HG03139 (cell line): Measurements from ENCODE around the gene ZNF652.
A peak's percentile ranks its signal among the peaks of the same experiment; 100 is the strongest.
"Not testable (repeated sequence)": the region's sequence is repeated elsewhere in the genome, so short reads cannot be mapped to it uniquely, and the experiment has no call there.

ENCODE experiments used
- ATAC-seq: cut with Tn5 transposase; IDR thresholded peaks from one replicate; pipeline ENCODE4 v1.9.1; 2021; ENCODE audit not compliant: unreplicated experiment

ZNF652 gene

DNA sequence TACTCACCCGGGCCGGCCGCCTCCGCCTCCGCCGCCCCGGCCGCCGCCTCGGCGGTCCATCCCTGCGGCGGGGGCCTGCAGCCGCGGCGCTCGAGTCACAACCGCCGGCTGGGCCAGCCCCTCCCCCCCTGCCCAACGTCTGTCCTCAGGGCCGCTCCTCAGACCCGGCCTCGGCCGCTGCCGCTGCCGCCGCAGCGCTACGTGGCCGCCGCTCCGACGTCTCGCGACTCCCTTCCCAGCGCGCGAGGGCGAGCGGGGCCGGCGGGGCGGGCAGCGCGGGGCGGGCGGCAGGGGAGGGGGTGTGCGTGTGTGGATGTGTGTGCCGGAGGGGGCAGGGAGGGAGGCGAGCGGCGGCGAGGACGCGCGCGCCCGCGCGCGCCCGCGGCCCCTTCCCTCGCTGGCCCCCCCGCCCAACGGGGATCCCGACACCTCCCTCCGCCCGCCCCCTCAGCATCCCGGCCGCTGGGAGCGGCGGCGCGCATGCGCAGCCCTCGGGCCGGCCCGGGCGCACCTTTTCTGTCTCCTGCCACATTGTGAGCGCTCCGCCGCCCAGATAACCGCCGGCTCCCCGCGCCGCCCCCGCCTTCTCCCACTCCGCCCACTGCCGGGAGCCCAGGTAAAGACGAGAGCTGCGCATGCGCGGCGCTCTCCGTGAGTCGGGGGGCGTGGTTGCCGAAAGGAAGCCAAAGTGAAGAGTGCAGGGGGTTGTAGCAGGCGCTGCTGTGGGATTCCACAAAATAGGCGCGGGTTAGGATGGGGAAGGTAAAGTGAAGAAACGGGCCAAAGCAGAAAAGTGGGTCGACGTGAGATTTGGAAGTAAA, at the start of gene ZNF652:
Gene ZNF652, minus strand, starts transcription at position 349 of the 821 bp plus-strand sequence. CDS start 44,525 bp downstream, outside the sequence.
- ATAC-seq = peak; percentile 49

DNA sequence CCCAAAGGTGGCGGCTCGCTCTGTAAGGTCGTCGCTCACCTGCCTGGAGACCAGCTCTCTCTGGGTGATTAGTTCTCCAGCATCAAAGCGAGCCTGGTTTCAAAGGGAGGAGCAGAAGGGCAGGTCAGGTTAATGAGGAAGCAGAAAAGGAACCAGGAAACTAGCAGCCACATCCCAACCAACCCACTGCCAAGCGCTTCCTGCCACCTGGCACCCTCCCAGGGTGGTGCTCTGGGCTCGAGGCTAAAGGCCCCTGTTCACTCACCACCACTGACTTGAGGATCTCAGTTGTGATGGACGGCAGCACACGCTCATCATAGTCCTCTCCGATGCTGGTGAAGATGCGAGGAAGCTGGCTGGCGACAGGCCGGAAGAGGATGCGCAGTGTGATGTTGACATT, 47.0 kb upstream of the ZNF652 start:
- ATAC-seq = no peak

DNA sequence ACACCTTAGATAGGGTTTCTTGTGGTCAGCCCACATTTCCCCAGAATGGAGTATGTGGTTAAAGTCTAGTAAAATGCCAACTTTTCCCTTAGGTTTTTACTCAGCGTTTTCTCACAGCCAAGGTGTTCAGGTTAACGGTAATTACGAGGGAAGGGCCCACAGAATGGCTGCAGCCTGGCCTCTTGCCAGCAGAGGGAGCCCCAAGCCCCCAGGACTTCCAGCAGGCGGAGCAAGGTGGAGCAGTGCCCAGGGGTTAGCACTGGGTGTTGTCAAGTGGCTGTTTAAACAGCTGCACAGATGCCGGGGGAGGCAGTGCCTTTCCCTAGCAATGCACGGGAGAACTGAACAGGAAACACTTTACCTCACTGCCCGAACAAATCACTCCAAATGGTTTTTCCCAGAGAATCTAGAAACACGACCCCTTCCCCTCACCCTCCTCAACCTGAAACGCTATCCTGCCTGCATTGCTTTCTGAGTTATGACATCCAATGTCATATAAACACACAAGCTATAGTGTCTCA, 46.0 kb upstream of the ZNF652 start:
- ATAC-seq = no peak

DNA sequence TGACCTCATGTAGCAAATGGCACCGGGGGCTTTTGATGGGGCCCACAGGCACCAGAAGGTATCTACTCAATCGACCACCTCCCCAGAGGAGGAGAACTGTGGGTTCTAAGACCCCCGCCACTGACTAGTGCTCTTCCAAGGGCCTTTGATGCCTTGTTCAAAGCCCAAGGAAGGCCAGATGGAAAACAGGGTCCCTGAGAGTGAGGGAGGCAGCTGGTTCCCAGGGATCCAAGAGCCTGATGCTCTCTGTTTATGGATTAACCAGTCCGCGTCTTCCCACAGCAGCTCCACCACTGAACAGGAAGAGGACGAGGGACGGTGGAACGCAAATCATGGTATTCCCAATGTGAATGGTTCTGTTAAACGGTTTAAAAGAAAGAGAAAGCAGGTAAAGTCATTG, 45.0 kb upstream of the ZNF652 start:
- no peak for ATAC-seq

DNA sequence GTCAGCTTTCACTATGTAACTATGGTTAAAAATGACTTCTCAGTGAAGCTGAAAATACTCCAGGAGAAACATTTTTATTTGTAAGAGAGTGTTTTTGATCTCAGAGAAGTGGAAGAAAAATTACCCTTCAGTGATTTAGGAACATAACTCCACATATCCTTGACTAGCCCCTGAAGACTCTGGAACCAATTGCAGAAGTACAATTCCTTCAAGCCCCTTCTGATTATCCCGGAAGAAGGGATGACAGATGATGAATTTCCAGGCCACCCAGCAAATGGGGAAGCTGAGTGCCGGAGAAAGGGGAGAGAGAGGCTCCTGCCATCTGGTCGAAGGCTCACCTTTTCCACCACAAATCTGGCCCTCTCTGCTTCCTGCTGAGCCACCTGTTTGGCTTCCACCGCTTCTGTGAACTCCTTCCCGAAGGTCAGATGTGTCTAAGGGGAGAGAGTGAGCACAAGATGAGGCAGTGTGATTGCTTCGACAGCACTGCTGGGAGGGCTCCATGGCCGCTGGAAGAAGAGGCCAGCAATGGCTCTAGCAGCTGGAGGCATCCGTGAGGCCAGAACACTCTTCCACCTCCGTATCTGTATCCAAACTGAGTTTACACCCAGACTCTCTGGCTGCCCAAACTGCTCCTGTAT, 44.5 kb upstream of the ZNF652 start:
- no peak for ATAC-seq

DNA sequence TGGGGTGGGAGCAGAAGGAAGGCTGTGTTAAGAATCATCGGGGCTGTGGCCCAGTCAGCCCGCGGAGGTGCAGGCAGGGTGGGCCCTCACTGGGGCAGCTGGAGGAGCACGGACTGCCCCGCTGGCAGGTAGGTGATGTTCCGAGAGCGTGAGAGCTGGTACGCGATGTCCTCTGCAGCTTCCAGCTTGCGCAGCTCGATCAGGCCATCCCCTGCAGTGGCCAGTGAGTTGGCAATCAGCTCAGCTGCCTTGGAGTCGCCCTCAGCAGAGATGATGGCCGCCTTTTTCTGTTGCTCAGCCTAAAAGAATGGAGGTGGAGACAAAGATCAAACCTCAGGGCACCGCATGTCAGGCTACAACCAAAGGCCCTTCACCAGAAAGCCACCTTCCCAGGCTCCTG, 42.9 kb upstream of the ZNF652 start:
- ATAC-seq = no peak

DNA sequence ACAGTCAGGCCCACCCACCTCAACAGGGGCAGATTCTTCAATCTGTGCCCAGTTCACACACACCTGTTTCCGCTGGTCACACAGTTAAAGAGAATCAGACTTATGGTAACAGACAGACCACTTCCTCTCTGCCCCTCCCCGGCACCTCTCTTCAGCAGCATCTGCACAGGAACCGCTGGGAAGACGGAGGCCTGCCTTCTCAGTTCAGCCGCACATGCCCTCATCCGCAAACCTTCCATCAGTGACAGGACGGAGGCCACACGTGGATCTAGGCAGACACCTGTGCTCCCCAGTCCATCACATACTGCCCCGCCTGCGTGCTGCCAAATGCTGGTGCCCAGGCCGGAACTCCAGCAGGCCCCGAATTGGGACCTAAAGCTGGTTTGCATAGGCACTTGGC, 42.3 kb upstream of the ZNF652 start:
- no peak for ATAC-seq

DNA sequence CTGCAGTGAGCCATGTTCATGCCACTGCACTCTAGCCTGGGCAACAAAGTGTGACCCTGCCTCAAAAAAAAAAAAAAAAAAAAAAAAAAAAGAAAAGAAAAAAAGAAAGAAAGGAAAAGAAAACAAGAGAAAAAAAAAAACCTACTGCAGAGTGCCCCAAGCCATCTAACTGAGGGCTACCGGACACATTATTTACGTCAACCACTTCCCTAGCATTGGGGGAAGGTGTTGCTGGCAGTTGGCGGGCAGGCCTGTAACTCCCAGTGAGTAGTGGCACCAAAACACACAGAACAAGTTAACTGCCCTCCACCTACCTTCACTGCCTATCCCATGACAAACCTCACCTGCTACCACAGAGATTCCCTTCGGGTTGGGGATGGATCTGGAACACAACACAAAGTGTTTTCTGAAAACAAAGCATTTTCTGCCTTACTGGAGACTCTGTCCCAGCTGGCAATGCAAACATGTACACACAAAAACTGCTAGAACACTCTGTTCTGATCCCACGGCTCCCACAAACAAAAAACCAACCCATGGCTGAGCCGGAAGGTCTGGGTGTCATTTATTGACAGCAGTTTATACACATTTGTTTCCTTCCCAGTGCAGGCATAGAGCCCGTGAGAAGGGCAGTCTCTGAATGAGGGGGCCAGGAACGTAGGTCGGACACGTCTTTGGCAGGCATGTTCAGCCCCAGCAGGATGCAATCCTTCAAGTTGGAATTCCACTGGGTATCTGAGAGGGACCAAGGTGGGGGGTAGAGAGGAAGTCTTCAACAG, 41.7 kb upstream of the ZNF652 start:
- no peak for ATAC-seq

DNA sequence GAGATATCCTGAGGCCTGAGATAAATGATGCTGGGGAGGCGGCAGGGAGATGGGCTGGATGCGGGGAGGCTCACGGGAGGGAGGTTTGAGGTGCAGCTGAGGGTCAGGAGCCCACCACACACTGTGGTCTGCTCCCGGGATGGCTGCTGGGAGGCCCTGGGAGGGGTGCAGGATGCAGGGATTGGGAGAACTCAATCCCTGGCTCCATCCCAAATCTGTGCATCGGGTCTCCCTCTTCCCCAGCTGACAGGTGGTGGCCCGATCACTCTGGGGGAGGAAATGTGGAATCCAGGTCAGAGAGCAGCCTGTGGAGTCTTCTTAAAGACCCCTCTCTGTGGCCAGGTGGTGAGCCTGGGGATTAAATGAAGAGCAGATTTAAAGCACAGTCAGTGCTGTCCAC, 40.7 kb upstream of the ZNF652 start:
- no peak for ATAC-seq

DNA sequence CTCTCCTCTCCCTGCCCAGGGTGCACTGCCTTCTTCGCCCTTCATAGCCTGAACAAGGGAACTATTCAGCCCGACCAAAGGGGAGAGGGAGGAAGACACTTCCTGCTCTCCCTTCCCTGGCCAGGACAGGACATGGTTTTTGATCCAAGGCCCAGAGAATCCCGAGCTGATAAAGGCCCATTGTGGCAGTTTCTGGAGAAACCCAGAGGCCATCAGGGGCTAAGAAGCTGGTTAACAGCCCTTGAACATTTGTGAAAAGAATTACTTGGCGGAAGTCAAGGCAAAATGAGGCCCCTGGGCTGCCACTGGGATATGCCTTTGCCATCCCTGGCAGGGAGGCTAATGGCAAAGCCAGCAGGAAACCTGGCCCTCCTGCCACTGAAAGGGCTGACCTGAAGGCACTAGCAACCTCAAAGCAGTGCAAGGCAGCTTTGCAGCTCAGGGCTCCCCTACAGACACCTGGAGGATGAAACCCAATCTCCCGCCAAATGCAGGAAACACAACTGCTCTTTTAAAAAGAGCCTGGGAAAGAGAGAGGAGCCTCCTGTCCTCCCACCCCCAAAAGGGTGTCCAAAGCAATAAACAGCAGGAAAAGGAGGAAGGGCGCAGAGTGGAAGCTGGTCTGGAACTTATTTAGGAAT, 40.0 kb upstream of the ZNF652 start:
- ATAC-seq = no peak

DNA sequence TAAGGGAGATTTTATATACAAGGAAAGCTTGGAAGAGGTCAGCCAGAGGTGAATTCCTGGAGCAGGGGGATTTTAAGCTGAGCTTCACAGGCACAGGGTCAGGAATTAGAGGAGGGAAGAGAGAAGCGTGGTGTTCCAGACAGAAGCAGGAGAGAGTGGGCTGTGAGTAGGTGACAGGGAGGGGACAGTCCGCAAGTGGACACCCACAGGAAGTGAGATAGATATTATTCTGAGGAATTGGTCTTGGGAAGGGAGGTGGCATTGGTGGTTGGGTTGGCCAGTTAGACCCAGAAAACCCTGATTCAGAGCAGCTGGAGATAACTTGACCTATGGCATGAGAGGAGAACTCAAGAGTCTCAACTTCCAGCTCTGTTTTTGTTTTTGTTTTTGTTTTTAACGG, 37.9 kb upstream of the ZNF652 start:
- ATAC-seq = no peak

DNA sequence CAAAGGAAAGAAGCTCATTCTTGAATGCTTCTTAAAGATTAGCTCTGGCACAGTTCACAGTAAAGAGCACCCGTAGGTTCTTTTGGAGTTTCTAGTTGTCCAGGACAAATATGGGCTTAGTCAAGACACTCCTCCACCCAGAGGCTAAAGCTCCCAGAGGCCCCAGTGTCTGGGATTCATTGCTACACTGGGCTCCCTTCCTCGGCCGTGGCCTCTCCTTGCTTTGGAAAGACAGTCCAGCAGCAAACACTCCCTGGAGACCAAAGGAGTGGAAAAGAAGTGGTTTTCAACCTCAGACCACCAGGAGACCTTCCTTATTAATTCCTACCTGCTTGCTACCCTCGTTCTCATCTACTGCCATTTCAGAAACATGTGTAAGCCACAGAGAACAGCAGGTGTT, 35.5 kb upstream of the ZNF652 start:
- no peak for ATAC-seq

DNA sequence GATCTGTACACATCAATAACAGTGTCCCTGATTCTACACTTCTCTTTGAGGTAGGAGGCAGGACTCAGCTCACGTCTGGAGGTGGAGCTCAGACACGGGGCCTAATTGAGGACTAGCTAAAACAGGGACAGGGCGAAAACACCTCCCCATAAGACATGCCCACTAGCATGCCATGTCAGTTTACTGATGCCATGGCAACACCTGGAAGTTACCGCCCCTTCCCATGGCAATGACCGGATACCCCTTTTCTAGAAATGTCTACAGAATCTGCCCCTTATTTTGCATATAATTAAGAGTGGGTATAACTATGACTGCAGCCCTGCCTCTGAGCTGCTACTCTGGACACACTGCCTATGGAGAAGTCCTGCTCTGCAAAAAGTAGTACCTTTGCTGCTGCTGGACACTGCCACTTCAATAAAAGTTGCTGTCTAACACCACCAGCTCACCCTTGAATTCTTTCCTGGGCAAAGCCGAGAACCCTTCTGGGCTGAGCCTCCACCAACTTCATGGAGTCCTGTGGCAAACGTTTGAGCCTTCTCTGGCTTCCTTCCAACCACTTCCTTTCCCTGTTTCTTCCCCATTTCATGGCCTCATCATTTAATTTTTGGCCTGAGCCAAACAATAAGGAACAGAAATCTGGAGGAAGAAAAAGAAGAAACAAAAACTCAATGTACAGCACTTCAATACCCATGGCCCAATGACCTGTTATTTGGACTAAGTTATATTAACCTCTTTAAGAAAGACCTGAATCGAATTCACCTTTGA, 31.6 kb upstream of the ZNF652 start:
- no peak for ATAC-seq

DNA sequence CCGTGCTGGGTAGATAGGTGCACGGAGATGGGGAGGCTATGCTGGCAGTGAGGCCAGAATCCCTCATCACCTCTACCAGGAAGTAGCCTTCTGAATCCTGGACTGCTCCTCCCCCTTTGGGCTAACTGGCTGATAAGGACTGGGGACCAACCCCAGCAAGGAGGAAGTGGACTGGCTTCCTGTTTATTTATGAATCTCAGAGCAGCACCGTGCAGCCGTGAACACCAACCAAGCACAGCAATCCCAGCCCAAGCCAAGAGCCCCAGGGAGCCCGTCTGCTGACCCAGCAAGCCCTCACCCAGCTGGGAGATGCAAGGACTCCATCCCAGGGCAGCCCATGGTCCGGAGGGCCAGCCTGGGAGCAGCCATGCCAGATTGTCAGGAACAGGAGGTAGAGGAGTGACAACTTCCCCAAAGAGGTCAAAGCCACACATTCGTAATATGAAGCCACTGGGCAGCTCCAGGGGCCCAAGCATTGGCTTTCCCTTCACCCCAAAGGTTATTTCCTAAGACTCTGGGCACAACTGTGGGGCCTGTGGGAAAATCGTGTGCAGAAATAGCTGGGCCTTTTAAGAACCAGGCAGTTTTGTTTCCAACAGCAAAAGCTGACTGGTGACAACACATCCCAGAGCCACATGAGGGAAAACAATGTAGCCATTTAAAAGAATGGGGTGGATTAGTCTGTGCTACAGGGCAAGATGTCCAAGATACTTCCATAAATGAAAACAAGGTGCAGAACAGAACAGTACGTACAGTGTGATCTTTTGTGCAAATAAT, 28.7 kb upstream of the ZNF652 start:
- no peak for ATAC-seq

DNA sequence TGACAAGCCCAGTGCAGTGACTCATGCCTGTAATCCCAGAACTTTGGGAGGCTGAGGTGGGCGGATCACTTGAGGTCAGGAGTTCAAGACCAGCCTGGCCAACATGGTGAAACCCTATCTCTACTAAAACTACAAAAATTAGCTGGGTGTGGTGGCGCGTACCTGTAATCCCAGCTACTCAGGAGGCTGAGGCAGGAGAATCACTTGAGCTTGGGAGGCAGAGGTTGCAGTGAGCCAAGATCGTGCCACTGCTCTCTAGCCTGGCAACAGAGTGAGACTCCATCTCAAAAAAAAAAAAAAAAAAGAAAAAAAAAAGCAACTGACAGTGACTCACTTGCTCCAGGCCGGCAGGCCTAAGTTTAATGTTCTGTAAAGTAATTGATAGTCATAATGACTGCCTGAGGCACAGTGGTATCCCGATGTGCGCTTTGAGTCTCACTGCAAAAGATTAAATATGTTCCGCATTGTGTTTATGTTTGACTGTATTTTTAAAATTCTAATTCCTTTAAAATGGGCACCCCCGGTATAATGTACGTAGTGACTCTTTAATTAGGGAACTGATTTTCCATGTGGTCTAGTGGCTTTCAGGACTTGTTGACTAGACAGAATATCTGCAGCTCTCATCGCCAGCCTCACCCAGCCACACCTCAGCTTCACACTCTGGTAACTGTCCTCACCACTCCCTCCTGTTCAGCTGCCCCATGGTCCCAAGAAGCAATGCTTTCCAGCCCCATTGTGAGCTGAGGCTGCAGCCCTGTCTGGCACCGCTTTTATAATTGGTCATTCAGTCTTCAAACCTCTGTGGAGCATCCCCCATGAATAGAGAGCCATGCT, 27.7 kb upstream of the ZNF652 start:
- not testable (repeated sequence) for ATAC-seq

DNA sequence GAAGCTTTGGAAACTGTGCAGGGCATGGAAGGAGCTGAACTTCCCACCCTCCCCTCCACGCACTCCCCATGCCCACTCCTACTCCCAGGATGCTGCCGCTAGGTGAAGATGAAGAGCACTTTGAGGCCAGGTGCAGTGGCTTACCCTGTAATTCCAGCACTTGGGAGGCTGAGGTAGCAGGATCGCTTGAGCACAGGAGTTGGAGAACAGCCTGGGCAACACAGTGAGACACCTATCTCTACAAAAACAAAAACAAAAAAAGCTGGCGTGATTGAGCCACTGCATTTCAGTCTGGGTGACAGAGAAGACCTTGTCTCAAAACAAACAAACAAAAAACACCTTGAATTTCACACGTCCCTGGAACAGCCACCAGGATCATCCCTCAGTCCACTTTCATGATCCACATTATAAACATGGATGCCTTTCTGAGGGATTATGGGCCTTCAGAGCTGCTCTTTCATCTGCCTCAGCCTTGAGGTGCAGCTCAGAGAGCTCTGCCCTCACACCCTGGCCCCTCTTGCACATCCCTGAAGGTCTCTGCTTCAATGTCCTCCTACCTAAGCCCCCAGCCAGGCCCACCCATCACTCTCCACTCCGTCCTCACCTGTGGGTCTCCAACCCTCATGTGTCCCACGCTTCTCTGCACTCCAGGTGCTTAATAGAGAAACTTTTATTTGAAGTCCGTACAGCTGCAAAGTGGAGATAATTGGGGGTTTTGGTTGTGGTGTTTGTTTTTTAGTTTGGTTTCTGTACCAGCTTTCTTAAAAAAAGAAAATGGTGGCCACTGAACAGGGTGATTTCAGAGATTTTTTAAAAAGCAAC, 26.9 kb upstream of the ZNF652 start:
- no peak for ATAC-seq

DNA sequence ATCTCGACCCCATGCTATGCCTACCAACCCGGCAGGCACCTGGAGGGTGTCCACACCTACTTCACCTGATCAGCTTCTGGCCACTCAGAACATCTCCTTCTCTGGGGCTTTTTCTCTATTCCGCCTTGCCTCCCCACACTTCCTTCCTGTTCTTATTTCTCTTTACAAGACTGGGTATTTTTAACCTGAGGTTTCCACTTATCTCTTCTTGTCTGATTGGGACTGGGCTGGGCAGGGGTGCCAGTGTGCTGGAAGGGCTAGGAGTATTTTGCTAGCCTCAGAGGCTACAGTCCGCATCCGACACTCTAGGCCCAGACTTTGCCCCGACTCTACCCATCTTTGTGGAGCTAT, 26.2 kb upstream of the ZNF652 start:
- no peak for ATAC-seq
